OCI-LY3 (cell line): ENCODE measurements around the gene PCSK1.
"Not testable (repeated sequence)": the region's sequence is repeated elsewhere in the genome, so short reads cannot be mapped to it uniquely, and the experiment has no call there.

ENCODE experiments used
- H2AFZ ChIP-seq: fragments of 200-600, 300-600 bp; shearing (Covaris generic); 2 replicates; pipeline ENCODE4 v1.6.0; 2014; ENCODE audit warnings: antibody characterized with exemption, low read depth, low read length
- H3K27ac ChIP-seq: fragments of 200-600, 300-600 bp; sonication (generic); 2 replicates; pipeline ENCODE4 v1.5.1; 2014; ENCODE audit warnings: mild to moderate bottlenecking, low read length, moderate library complexity, mixed read lengths
- H3K27me3 ChIP-seq: fragments of 200-600, 300-600 bp; sonication (generic); 2 replicates; pipeline ENCODE4 v1.6.1; 2014; ENCODE audit warnings: low read depth, low read length, mixed read lengths
- H3K36me3 ChIP-seq: fragments of 200-600, 300-600 bp; sonication (generic); replicated peaks from 2 replicates; pipeline ENCODE3; 2014; ENCODE audit warnings: low read depth, low read length, mixed read lengths
- H3K4me1 ChIP-seq: fragments of 300-600, 200-600 bp; sonication (generic); 2 replicates; pipeline ENCODE4 v1.6.1; 2014; ENCODE audit warnings: low read length, mixed read lengths
- H3K4me2 ChIP-seq: fragments of 200-600, 300-600 bp; sonication (generic); 2 replicates; pipeline ENCODE4 v1.6.1; 2014; ENCODE audit warnings: low read length, mixed read lengths
- H3K4me3 ChIP-seq: fragments of 300-600, 200-600 bp; sonication (generic); 2 replicates; pipeline ENCODE4 v1.5.1; 2014; ENCODE audit warnings: antibody characterized with exemption, mild to moderate bottlenecking, low read length, moderate library complexity
- H3K79me2 ChIP-seq: fragments of 300-600, 200-600 bp; shearing (Covaris generic); 2 replicates; pipeline ENCODE4 v1.6.1; 2014; ENCODE audit warnings: mild to moderate bottlenecking, low read length, mixed read lengths
- H3K9ac ChIP-seq: fragments of 300-600, 200-600 bp; shearing (Covaris generic); 2 replicates; pipeline ENCODE4 v1.6.0; 2014; ENCODE audit warnings: mild to moderate bottlenecking, low read length, moderate library complexity
- H3K9me3 ChIP-seq: fragments of 200-600, 300-600 bp; shearing (Covaris generic); 2 replicates; pipeline ENCODE4 v1.6.1; 2014; ENCODE audit warnings: low read length, mixed read lengths; ENCODE audit not compliant: insufficient read depth
- H4K20me1 ChIP-seq: fragments of 200-600, 300-600 bp; sonication (generic); 2 replicates; pipeline ENCODE4 v1.6.1; 2016; ENCODE audit warnings: low read length, mixed read lengths; ENCODE audit not compliant: insufficient read depth
- EZH2phosphoT487 ChIP-seq: fragments of 200-600 bp; shearing (Covaris generic); IDR thresholded peaks from 2 replicates; pipeline ENCODE4 v1.6.1; 2018; ENCODE audit warnings: antibody characterized with exemption, mixed run types, low read depth
- TF ChIP-seq, protein P1 (sequence below): fragments of 200-600, 300-600 bp; sonication (generic); IDR thresholded peaks from 2 replicates; pipeline ENCODE4 v1.5.1; 2014; ENCODE audit warnings: antibody characterized with exemption, low read length, low read depth

Gene PCSK1

DNA sequence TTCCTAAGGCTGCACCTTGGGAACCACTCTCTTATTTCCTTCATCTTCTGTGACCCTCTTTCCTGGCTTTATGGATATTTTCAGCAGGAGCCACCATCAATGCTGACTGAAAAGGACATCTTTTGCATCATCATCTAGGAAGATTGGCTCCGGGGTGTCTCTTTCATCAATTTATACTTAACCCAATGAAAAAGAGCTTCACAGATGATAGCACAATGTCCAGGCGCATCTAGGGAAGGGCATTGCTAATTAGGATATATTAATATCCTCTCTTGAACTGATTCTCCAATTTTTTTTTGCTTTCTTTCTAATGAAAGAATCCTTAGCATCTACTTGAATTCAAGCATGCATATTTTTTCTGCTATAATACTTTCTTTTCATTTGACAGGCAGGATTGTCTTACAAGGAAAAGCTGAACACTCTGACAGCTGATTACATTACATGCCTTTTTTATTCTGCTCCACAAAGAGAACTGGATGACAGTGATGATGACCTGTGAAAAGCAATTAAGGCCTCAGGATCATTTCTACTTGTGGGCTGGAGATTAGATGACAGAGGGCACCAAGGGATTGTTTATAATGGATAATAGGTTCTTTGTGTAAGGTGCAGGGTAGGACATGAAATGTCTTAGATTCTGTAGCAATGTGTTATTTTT lies 60.2 kb downstream of the PCSK1 start:
- Histone ChIP-seq H3K9me3 (no peaks in the 10 kb centered on the region), H2AFZ (no peak overlapping the region), H4K20me1 (no peaks in the 10 kb centered on the region), H3K27me3 (no peaks in the 10 kb centered on the region), H3K4me3 (no peak overlapping the region), H3K4me1 (peaks cover 4% of the 10 kb centered on the region; the same call in 1 of the 2 replicates), H3K27ac (no peak overlapping the region), H3K9ac (no peak overlapping the region), H3K4me2 (no peak overlapping the region), H3K79me2 (no peaks in the 10 kb centered on the region), H3K36me3 (no peaks in the 10 kb centered on the region)
- TF ChIP-seq, protein P1, sequence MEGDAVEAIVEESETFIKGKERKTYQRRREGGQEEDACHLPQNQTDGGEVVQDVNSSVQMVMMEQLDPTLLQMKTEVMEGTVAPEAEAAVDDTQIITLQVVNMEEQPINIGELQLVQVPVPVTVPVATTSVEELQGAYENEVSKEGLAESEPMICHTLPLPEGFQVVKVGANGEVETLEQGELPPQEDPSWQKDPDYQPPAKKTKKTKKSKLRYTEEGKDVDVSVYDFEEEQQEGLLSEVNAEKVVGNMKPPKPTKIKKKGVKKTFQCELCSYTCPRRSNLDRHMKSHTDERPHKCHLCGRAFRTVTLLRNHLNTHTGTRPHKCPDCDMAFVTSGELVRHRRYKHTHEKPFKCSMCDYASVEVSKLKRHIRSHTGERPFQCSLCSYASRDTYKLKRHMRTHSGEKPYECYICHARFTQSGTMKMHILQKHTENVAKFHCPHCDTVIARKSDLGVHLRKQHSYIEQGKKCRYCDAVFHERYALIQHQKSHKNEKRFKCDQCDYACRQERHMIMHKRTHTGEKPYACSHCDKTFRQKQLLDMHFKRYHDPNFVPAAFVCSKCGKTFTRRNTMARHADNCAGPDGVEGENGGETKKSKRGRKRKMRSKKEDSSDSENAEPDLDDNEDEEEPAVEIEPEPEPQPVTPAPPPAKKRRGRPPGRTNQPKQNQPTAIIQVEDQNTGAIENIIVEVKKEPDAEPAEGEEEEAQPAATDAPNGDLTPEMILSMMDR = no peak
- TF ChIP-seq EZH2phosphoT487 = no peak

DNA sequence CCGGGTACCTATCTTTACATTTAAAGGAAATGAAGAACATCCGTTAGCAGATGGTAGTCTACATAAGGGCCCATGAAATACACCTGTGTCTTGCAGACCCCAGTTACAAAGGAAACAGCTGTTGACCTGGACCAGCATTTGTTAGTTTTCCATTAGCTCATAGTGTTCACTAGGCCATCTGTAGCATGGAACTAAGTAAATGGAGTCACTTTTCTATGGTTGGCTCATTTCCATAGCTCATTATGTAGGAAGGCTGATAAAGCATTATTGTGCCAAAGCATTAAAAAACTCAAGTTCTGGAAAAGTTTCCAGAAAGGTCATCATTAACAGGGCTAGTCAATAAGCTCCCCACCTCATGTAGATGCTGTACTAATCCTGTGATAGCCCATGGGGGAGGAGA lies 62.1 kb downstream of the PCSK1 start:
- H3K4me3 ChIP-seq = no peak overlapping the region
- no peak overlapping the region for H3K9ac ChIP-seq
- H3K4me2 ChIP-seq = no peak overlapping the region
- no peak overlapping the region for H3K27ac ChIP-seq
- H2AFZ ChIP-seq = no peak overlapping the region
- no peak for TF ChIP-seq EZH2phosphoT487
- TF ChIP-seq, protein P1 = no peak
- H3K27me3 ChIP-seq = no peaks in the 10 kb centered on the region
- H4K20me1 ChIP-seq = no peaks in the 10 kb centered on the region
- H3K9me3 ChIP-seq = no peaks in the 10 kb centered on the region
- H3K79me2 ChIP-seq = no peaks in the 10 kb centered on the region
- H3K4me1 ChIP-seq = peaks cover 4% of the 10 kb centered on the region; the same call in 1 of the 2 replicates
- no peaks in the 10 kb centered on the region for H3K36me3 ChIP-seq

DNA sequence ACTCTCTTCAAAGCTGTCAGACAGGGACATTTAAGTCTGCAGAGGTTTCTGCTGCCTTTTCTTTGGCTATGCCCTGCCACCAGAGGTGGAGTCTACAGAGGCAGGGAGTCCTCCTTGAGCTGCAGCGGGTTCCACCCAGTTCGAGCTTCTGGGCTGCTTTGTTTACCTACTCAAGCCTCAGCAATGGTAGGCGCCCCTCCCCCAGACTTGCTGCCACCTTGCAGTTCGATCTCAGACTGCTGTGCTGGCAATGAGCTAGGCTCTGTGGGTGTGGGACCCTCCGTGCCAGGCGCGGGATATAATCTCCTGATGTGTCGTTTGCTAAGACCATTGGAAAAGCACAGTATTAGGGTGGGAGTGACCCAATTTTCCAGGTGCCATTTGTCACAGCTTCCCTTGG lies 65.7 kb downstream of the PCSK1 start:
- H3K36me3 ChIP-seq, H2AFZ ChIP-seq, H3K4me2 ChIP-seq: not testable (repeated sequence)

DNA sequence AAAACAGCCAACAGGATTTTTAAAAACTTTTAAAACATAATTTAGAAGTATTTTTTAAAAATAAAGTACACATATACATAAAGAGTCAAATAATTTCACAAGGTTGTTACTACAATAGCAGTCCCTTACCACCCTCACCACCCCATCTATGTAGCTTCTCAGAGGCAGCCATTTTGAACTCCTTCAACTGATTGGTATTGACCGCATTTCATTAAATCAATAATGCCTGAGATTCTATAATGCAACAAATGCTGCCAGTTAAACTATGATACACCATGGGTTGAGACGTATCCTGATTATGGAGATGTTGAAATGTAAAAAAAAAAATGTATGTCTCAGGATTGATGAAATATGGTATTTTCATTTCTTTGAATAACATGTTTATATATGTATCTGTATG lies 78.8 kb downstream of the PCSK1 start:
- no peaks in the 10 kb centered on the region for H4K20me1 ChIP-seq
- H3K4me2 ChIP-seq = no peak overlapping the region
- H3K9ac ChIP-seq = no peak overlapping the region
- H3K4me3 ChIP-seq = no peak overlapping the region
- H3K27ac ChIP-seq = no peak overlapping the region
- H3K36me3 ChIP-seq = no peaks in the 10 kb centered on the region
- no peak overlapping the region for H2AFZ ChIP-seq
- no peaks in the 10 kb centered on the region for H3K79me2 ChIP-seq
- no peaks in the 10 kb centered on the region for H3K27me3 ChIP-seq
- no peak for TF ChIP-seq EZH2phosphoT487
- no peaks in the 10 kb centered on the region for H3K9me3 ChIP-seq
- H3K4me1 ChIP-seq = no peaks in the 10 kb centered on the region

More for the DNA sequence above, 65.7 kb downstream of the PCSK1 start:
- not testable (repeated sequence) for H3K27me3 ChIP-seq, H3K4me1 ChIP-seq, H3K27ac ChIP-seq, H3K79me2 ChIP-seq, H4K20me1 ChIP-seq, H3K9ac ChIP-seq, H3K4me3 ChIP-seq, H3K9me3 ChIP-seq

DNA sequence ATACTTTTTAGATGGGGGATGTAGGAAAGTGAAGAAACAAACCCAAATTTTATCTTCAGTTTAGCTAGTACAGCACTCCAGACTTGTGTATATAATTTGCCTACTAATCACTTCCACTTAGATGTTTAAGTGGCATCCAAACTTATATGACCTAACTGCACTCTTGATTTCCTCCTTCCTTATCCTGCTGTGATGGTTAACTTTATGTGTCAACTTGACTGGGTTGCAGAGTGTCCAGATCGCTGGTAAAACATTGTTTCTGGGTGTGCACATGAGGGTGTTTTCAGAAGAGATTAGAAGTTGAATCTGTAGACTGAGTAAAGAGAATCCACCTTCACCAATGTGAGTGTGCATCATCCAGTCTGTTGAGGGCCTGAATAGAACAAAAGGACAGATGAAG lies 79.8 kb downstream of the PCSK1 start:
- no peak overlapping the region for H3K9ac ChIP-seq
- H3K79me2 ChIP-seq = no peaks in the 10 kb centered on the region
- no peaks in the 10 kb centered on the region for H3K4me1 ChIP-seq
- H3K4me2 ChIP-seq = no peak overlapping the region
- H3K27me3 ChIP-seq = no peaks in the 10 kb centered on the region
- TF ChIP-seq, protein P1 = no peak
- no peak for TF ChIP-seq EZH2phosphoT487
- no peak overlapping the region for H3K27ac ChIP-seq
- no peaks in the 10 kb centered on the region for H3K36me3 ChIP-seq
- no peak overlapping the region for H2AFZ ChIP-seq
- H4K20me1 ChIP-seq = no peaks in the 10 kb centered on the region
- no peak overlapping the region for H3K4me3 ChIP-seq
- no peaks in the 10 kb centered on the region for H3K9me3 ChIP-seq
